GM12891 (cell line): ENCODE results near the gene PARD3.

ENCODE experiments used
- POLR2A ChIP-seq: IDR thresholded peaks from 2 replicates; pipeline ENCODE4 v1.6.1; 2011; ENCODE audit warnings: low read depth, low read length, control low read depth
- POLR2AphosphoS5 ChIP-seq: IDR thresholded peaks from 2 replicates; pipeline ENCODE4 v1.6.1; 2011; ENCODE audit warnings: low read depth, low read length, control low read depth
- TAF1 ChIP-seq: IDR thresholded peaks from 2 replicates; pipeline ENCODE4 v1.6.1; 2011; ENCODE audit warnings: low read depth, low read length, control low read depth

GRCh38 chr10:34207343-34207742 is 607.8 kb downstream of the PARD3 start:
- TF ChIP-seq POLR2AphosphoS5: no peak
- no peak for TF ChIP-seq POLR2A
- no peak for TF ChIP-seq TAF1
